ENCODE measurements around the gene HLCS. TPM values are rescaled to one million over a fixed set of nuclear protein-coding genes. Genes with fewer than 3 reads are reported as not detected.

The HLCS gene
- total and polyA plus RNA-seq, 2 donors (not counting 3 experiments of a cell fraction or from before 2014, with no cell fraction given): 6.7 to 17.2 TPM

DNA sequence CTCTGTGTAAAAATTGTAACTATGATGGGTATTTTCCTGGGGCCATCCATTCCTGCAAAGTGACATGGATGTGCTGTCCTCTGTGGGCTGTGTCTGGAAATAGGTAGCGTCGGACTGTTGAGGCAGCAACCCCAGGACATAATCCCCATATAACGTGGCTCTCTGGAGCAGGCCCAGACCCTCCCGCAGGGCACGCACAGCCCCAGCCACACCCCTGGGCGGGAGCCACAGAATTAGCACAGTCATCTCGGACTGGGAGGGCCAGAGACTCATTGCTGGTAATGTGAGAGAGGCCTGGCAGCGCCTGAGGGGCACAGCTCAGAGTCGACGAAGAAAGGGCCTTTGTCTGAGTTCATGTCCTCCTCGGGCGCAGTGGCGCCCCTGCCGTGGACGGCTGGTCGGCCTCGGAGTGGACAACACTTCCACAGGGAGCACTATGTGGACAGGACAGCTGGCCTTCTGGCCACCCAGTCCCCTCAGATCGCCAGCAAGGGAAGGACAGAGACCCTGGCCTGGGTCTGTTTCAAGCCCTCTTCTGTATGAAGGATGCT is 247.4 kb downstream of the HLCS start:
- Histone ChIP-seq H3K9me3 (replicated peaks; ENCODE audit: control insufficient read depth, insufficient read depth, low read length) (no peaks in the 10 kb centered on the region), H3K9ac (replicated peaks; ENCODE audit: extremely low read depth, insufficient read depth, low read length) (no peak overlapping the region), H3K27ac (ENCODE audit: insufficient read depth, low read depth, low read length) (no peak overlapping the region), H3K4me3 (replicated peaks in 1 of 3; ENCODE audit: insufficient read depth in 1 of 3, low read depth in 1 of 3, low read length in 3 of 3) (no peak overlapping the region), H3K4me1 (ENCODE audit: control insufficient read depth, extremely low read depth, insufficient read depth, low read length) (no peaks in the 10 kb centered on the region), H3K79me2 (ENCODE audit: control insufficient read depth, insufficient read depth, low read length) (no peaks in the 10 kb centered on the region), H3K9me1 (replicated peaks; ENCODE audit: control insufficient read depth, extremely low read depth, insufficient read depth, low read length) (no peaks in the 10 kb centered on the region), H2AFZ (ENCODE audit: low read depth, low read length) (no peak overlapping the region), H3K4me2 (ENCODE audit: insufficient read depth, low read length) (no peak overlapping the region), H3K36me3 (ENCODE audit: control insufficient read depth in 2 of 2, extremely low read depth in 1 of 2, insufficient read depth in 2 of 2, low read length in 2 of 2) (no peaks in the 10 kb centered on the region), H4K20me1 (replicated peaks; ENCODE audit: control insufficient read depth, extremely low read depth, insufficient read depth, low read length) (no peaks in the 10 kb centered on the region), H3K27me3 (ENCODE audit: control insufficient read depth in 2 of 2, insufficient read depth in 2 of 2, low read length in 2 of 2) (peaks cover 32 to 43% of the 10 kb centered on the region in 2 experiments)
- dilution Hi-C loops (cut with MboI; ENCODE audit: extremely low pct_ligation_motif_present, low sequenced_read_pairs): no loop called here
- CTCF ChIA-PET: interaction anchor here (1.2 kb wide), 1 partner anchor 88 kb away, joined by 4 read pairs; no protein-coding TSS in a partner anchor
- POLR2A ChIA-PET: no interaction called here
- intact Hi-C loops (cut with micrococcal nuclease): no loop called here
- DNase-seq (ENCODE audit: low read depth, low spot score): no peak
- TF ChIP-seq EZH2 (IDR thresholded peaks at IDR 0.05; ENCODE audit: borderline replicate concordance, low read depth, low read length, severe bottlenecking): no peak
- TF ChIP-seq POLR2A (IDR thresholded peaks at IDR 0.05; ENCODE audit: low read depth, low read length): no peak
- FAIRE-seq: no peak
- no TSS peak for BruUV-seq (replicated peaks)

DNA sequence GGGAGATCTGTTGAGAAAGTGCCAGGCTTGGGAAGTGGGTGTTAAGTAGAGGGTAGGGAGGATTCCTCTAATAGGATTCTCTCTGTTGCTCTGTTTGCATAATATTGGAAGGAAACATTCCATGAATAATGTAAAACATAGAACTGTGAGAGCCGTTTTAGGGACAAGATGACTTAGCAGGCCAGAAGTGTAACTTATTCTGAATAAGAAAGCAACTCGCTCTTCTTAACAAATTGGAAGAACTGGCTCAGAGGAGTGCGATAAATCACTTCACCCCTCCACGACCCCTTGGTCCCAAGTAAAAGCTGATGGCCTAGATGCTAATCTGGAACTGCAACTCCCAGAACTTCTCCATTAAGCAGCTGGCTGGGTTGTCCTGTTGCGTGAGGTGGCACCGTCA is 248.5 kb downstream of the HLCS start:
- no TSS peak for BruUV-seq (replicated peaks)
- DNase-seq (ENCODE audit: low read depth, low spot score) (no peak), FAIRE-seq (no peak)
- intact Hi-C loops (cut with micrococcal nuclease): no loop called here
- Histone ChIP-seq H4K20me1 (replicated peaks; ENCODE audit: control insufficient read depth, extremely low read depth, insufficient read depth, low read length) (no peaks in the 10 kb centered on the region), H3K27ac (ENCODE audit: insufficient read depth, low read depth, low read length) (no peak overlapping the region), H2AFZ (ENCODE audit: low read depth, low read length) (no peak overlapping the region), H3K79me2 (ENCODE audit: control insufficient read depth, insufficient read depth, low read length) (no peaks in the 10 kb centered on the region), H3K27me3 (ENCODE audit: control insufficient read depth in 2 of 2, insufficient read depth in 2 of 2, low read length in 2 of 2) (peaks cover 38 to 54% of the 10 kb centered on the region in 2 experiments), H3K4me3 (replicated peaks in 1 of 3; ENCODE audit: insufficient read depth in 1 of 3, low read depth in 1 of 3, low read length in 3 of 3) (no peak overlapping the region), H3K9me1 (replicated peaks; ENCODE audit: control insufficient read depth, extremely low read depth, insufficient read depth, low read length) (no peaks in the 10 kb centered on the region), H3K4me2 (ENCODE audit: insufficient read depth, low read length) (no peak overlapping the region), H3K36me3 (ENCODE audit: control insufficient read depth in 2 of 2, extremely low read depth in 1 of 2, insufficient read depth in 2 of 2, low read length in 2 of 2) (no peaks in the 10 kb centered on the region), H3K4me1 (ENCODE audit: control insufficient read depth, extremely low read depth, insufficient read depth, low read length) (no peaks in the 10 kb centered on the region), H3K9ac (replicated peaks; ENCODE audit: extremely low read depth, insufficient read depth, low read length) (no peak overlapping the region), H3K9me3 (replicated peaks; ENCODE audit: control insufficient read depth, insufficient read depth, low read length) (no peaks in the 10 kb centered on the region)
- CTCF ChIA-PET: no interaction called here
- TF ChIP-seq FOS (IDR thresholded peaks at IDR 0.05; ENCODE audit: borderline replicate concordance, insufficient read depth, low read length): no peak
- TF ChIP-seq, protein P1, sequence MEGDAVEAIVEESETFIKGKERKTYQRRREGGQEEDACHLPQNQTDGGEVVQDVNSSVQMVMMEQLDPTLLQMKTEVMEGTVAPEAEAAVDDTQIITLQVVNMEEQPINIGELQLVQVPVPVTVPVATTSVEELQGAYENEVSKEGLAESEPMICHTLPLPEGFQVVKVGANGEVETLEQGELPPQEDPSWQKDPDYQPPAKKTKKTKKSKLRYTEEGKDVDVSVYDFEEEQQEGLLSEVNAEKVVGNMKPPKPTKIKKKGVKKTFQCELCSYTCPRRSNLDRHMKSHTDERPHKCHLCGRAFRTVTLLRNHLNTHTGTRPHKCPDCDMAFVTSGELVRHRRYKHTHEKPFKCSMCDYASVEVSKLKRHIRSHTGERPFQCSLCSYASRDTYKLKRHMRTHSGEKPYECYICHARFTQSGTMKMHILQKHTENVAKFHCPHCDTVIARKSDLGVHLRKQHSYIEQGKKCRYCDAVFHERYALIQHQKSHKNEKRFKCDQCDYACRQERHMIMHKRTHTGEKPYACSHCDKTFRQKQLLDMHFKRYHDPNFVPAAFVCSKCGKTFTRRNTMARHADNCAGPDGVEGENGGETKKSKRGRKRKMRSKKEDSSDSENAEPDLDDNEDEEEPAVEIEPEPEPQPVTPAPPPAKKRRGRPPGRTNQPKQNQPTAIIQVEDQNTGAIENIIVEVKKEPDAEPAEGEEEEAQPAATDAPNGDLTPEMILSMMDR (IDR thresholded peaks at IDR 0.05; ENCODE audit: extremely low read depth in 1 of 2, insufficient read depth in 1 of 2, low read depth in 1 of 2, low read length in 2 of 2): no peak
- TF ChIP-seq POLR2A (IDR thresholded peaks at IDR 0.05; ENCODE audit: low read depth, low read length): no peak
- TF ChIP-seq, protein P2, sequence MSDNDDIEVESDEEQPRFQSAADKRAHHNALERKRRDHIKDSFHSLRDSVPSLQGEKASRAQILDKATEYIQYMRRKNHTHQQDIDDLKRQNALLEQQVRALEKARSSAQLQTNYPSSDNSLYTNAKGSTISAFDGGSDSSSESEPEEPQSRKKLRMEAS (IDR thresholded peaks at IDR 0.05; ENCODE audit: insufficient read depth, insufficient read length): no peak
- TF ChIP-seq MYC (IDR thresholded peaks at IDR 0.05; ENCODE audit: low read depth, low read length): no peak
- POLR2A ChIA-PET: no interaction called here
- dilution Hi-C loops (cut with MboI; ENCODE audit: extremely low pct_ligation_motif_present, low sequenced_read_pairs): no loop called here

Measured in endothelial cell of umbilical vein (primary cell).